ENCODE measurements around the gene GABARAP.

The GABARAP gene

GRCh38 chr17:7281074-7281952, 39.1 kb upstream of the GABARAP start, which contains the start of gene SLC2A4:
Gene SLC2A4 (plus strand): TSS chr17:7281718. CDS start chr17:7281935, 217 bp downstream.
- Histone ChIP-seq H3K79me2 (ENCODE audit: control insufficient read depth, insufficient read depth, low read length, unreplicated experiment) (no peaks in the 10 kb centered on the region), H2AFZ (ENCODE audit: low read length, unreplicated experiment) (peak within 1 kb of the TSS; percentile 40), H3K4me1 (ENCODE audit: control insufficient read depth, insufficient read depth, low read length, unreplicated experiment) (no peaks in the 10 kb centered on the region), H3K27ac (ENCODE audit: low read depth, low read length) (peak within 1 kb of the TSS; percentile 53; the same call in 1 of the 2 replicates), H3K4me3 (ENCODE audit: low read depth, low read length) (peak within 1 kb of the TSS; percentile 75), H3K27me3 (ENCODE audit: insufficient read depth, low read length) (peaks cover 31% of the 10 kb centered on the region), H3K36me3 (ENCODE audit: insufficient read depth, low read length) (no peaks in the 10 kb centered on the region)

DNA sequence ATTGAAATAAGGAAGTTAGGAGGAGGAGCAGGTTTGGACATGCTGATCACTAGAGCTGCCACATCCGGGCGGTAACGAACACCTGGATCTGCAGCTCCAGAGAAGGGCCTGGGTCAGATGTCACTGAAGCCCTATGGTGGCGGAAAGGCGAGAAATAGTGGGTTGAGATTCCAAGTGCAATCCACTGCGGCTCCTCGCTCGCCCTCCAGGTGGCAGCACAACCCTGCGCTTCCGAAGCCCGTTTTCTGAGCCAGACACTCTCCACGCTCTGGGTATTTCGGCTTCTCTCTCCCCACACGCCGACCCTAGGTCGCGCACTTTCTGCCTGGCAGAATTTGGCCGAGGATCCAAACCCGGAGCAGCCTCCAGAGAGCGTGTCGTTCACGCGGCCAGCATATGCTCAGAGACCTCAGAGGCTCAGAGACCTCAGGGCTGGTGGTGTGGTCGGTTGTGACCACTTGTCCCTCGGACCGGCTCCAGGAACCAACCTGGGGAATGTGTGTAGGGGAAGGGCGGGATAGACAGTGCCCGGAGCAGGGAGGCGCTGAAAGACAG, 38.3 kb upstream of the GABARAP start:
- H3K4me3 ChIP-seq (ENCODE audit: low read depth, low read length): peak overlapping the region; percentile 75
- no peaks in the 10 kb centered on the region for H3K4me1 ChIP-seq (ENCODE audit: control insufficient read depth, insufficient read depth, low read length, unreplicated experiment)
- peak overlapping the region; percentile 53; the same call in 1 of the 2 replicates for H3K27ac ChIP-seq (ENCODE audit: low read depth, low read length)
- peaks cover 25% of the 10 kb centered on the region for H3K27me3 ChIP-seq (ENCODE audit: insufficient read depth, low read length)
- peak overlapping the region; percentile 40 for H2AFZ ChIP-seq (ENCODE audit: low read length, unreplicated experiment)
- no peaks in the 10 kb centered on the region for H3K36me3 ChIP-seq (ENCODE audit: insufficient read depth, low read length)
- H3K79me2 ChIP-seq (ENCODE audit: control insufficient read depth, insufficient read depth, low read length, unreplicated experiment): no peaks in the 10 kb centered on the region

DNA sequence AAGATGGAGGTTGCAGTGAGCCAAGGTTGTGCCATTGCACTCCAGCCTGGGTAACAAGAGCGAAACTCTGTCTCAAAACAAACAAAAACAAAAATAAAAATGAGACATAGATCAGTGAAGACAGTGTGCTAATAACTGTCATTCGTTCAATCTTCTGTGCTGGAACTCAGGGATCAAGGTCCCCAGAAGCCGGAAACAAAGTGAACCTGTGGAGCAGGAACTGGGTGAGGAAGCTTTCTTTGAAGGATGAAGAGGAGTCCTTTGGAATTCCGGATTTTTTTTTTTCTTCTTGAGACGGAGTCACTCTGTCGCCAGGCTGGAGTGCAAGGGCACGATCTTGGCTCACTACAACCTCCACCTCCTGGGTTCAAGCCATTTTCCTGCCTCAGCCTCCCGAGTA, 37.2 kb upstream of the GABARAP start:
- Histone ChIP-seq H3K4me1 (ENCODE audit: control insufficient read depth, insufficient read depth, low read length, unreplicated experiment) (no peaks in the 10 kb centered on the region), H2AFZ (ENCODE audit: low read length, unreplicated experiment) (no peak overlapping the region), H3K36me3 (ENCODE audit: insufficient read depth, low read length) (no peaks in the 10 kb centered on the region), H3K79me2 (ENCODE audit: control insufficient read depth, insufficient read depth, low read length, unreplicated experiment) (no peaks in the 10 kb centered on the region), H3K27ac (ENCODE audit: low read depth, low read length) (no peak overlapping the region), H3K27me3 (ENCODE audit: insufficient read depth, low read length) (peaks cover 25% of the 10 kb centered on the region), H3K4me3 (ENCODE audit: low read depth, low read length) (no peak overlapping the region)

DNA sequence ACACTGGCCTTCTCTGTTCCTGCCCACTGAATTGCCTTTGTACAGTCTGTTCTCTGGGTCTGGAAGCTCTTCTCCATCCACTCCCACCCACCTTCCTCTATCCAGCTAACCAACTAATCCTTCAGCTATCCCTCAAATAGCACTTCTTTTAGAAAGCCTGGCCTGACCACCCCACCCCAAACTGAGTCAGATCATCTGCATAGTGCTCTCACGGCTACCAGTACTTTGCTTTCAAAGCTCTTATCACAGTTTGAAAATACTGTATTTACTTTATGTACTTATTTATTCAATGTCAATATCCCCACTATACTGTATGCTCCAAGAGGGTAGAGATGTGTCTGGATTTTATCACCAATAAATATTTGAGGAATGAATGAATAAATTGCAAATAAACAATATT, 24.5 kb upstream of the GABARAP start:
- H3K4me1 ChIP-seq (ENCODE audit: control insufficient read depth, insufficient read depth, low read length, unreplicated experiment): peaks cover 17% of the 10 kb centered on the region
- no peak overlapping the region for H2AFZ ChIP-seq (ENCODE audit: low read length, unreplicated experiment)
- peaks cover 9% of the 10 kb centered on the region for H3K27me3 ChIP-seq (ENCODE audit: insufficient read depth, low read length)
- no peak overlapping the region for H3K4me3 ChIP-seq (ENCODE audit: low read depth, low read length)
- peak overlapping the region; percentile 46 for H3K27ac ChIP-seq (ENCODE audit: low read depth, low read length)
- H3K79me2 ChIP-seq (ENCODE audit: control insufficient read depth, insufficient read depth, low read length, unreplicated experiment): no peaks in the 10 kb centered on the region
- no peaks in the 10 kb centered on the region for H3K36me3 ChIP-seq (ENCODE audit: insufficient read depth, low read length)

DNA sequence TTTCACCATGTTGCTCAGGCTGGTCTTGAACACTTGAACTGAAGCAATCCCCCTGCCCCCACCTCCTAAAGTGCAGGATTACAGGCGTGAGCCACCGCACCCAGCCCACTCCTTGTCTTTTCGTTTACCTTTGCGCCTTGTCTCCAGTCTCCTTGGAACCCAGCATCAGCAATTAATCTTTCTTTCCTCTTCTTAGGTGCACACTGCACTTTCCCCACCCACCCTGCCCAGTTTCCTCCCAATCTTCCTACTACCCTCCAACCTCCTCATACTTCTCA, 21.5 kb upstream of the GABARAP start:
- Histone ChIP-seq H2AFZ (ENCODE audit: low read length, unreplicated experiment) (no peak overlapping the region), H3K36me3 (ENCODE audit: insufficient read depth, low read length) (peaks cover 8% of the 10 kb centered on the region), H3K4me3 (ENCODE audit: low read depth, low read length) (no peak overlapping the region), H3K27me3 (ENCODE audit: insufficient read depth, low read length) (peaks cover 16% of the 10 kb centered on the region), H3K27ac (ENCODE audit: low read depth, low read length) (peak overlapping the region; percentile 74), H3K4me1 (ENCODE audit: control insufficient read depth, insufficient read depth, low read length, unreplicated experiment) (peaks cover 26% of the 10 kb centered on the region), H3K79me2 (ENCODE audit: control insufficient read depth, insufficient read depth, low read length, unreplicated experiment) (no peaks in the 10 kb centered on the region)

- Histone ChIP-seq H2AFZ (ENCODE audit: low read length, unreplicated experiment) (peak overlapping the region; percentile 48), H3K4me1 (ENCODE audit: control insufficient read depth, insufficient read depth, low read length, unreplicated experiment) (peaks cover 29% of the 10 kb centered on the region), H3K4me3 (ENCODE audit: low read depth, low read length) (peak overlapping the region; percentile 51; the same call in 1 of the 2 replicates), H3K79me2 (ENCODE audit: control insufficient read depth, insufficient read depth, low read length, unreplicated experiment) (no peaks in the 10 kb centered on the region), H3K27me3 (ENCODE audit: insufficient read depth, low read length) (peaks cover 16% of the 10 kb centered on the region), H3K36me3 (ENCODE audit: insufficient read depth, low read length) (peaks cover 12% of the 10 kb centered on the region), H3K27ac (ENCODE audit: low read depth, low read length) (no peak overlapping the region)
These were observed 20.9 kb upstream of the GABARAP start for GRCh38 chr17:7262935-7263800.

DNA sequence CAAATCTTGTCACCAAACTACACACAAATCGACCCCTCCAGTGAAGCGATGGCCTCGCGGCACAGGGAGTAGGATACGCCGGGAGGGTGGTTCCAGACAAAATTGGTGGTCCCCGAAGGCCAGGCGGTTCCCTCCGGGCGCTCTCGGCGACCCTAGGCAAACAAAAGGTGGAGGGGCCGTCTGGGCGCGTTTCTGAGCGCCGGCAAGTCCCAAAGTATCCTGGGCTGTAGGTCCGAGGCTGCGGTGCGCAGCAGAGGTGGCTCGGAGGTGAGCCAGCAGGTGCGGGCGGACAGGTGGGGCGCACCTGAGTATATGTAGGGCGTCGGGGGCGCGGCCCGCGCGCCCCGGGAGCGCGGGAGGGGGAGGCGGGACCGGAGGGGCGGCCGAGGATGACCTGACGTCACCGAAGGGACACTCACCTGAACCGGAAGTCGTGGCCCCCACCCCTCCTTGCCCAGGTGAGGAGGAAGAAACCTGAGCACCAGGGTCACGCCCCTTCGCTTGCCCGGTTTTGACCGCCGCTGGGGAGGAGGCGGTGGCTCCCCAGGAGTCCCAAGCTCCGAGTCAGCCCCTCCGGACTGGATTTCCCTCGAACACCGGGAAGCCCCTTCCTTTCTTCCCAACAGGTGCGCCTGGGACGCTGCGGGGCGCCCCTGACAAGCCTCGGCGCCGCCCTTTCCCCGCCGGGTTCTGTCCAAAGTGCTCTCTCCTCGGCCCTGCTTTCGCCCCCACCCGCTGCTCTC, 20.1 kb upstream of the GABARAP start, which contains the start of gene CLDN7:
Gene CLDN7 (minus strand): TSS at position 287 of the 743 bp plus-strand sequence. CDS start 435 bp downstream, outside the sequence.
- H3K79me2 ChIP-seq (ENCODE audit: control insufficient read depth, insufficient read depth, low read length, unreplicated experiment): no peaks in the 10 kb centered on the region
- H2AFZ ChIP-seq (ENCODE audit: low read length, unreplicated experiment): peak within 1 kb of the TSS; percentile 56
- peaks cover 16% of the 10 kb centered on the region for H3K27me3 ChIP-seq (ENCODE audit: insufficient read depth, low read length)
- peak within 1 kb of the TSS; percentile 59 for H3K4me3 ChIP-seq (ENCODE audit: low read depth, low read length)
- H3K36me3 ChIP-seq (ENCODE audit: insufficient read depth, low read length): peaks cover 12% of the 10 kb centered on the region
- peaks cover 29% of the 10 kb centered on the region for H3K4me1 ChIP-seq (ENCODE audit: control insufficient read depth, insufficient read depth, low read length, unreplicated experiment)
- no peak within 1 kb of the TSS for H3K27ac ChIP-seq (ENCODE audit: low read depth, low read length)

- Histone ChIP-seq H3K79me2 (ENCODE audit: control insufficient read depth, insufficient read depth, low read length, unreplicated experiment) (no peaks in the 10 kb centered on the region), H3K4me1 (ENCODE audit: control insufficient read depth, insufficient read depth, low read length, unreplicated experiment) (peaks cover 29% of the 10 kb centered on the region), H3K27ac (ENCODE audit: low read depth, low read length) (no peak overlapping the region), H3K27me3 (ENCODE audit: insufficient read depth, low read length) (peaks cover 16% of the 10 kb centered on the region), H2AFZ (ENCODE audit: low read length, unreplicated experiment) (peak overlapping the region; percentile 56), H3K36me3 (ENCODE audit: insufficient read depth, low read length) (peaks cover 12% of the 10 kb centered on the region), H3K4me3 (ENCODE audit: low read depth, low read length) (peak overlapping the region; percentile 59)
These were observed 19.3 kb upstream of the GABARAP start for GRCh38 chr17:7261379-7262191.

- H3K79me2 ChIP-seq (ENCODE audit: control insufficient read depth, insufficient read depth, low read length, unreplicated experiment): no peaks in the 10 kb centered on the region
- H3K4me1 ChIP-seq (ENCODE audit: control insufficient read depth, insufficient read depth, low read length, unreplicated experiment): peaks cover 25% of the 10 kb centered on the region
- H3K36me3 ChIP-seq (ENCODE audit: insufficient read depth, low read length): peaks cover 12% of the 10 kb centered on the region
- H3K27ac ChIP-seq (ENCODE audit: low read depth, low read length): no peak overlapping the region
- H3K27me3 ChIP-seq (ENCODE audit: insufficient read depth, low read length): peaks cover 16% of the 10 kb centered on the region
- H2AFZ ChIP-seq (ENCODE audit: low read length, unreplicated experiment): peak overlapping the region; percentile 56
- peak overlapping the region; percentile 59 for H3K4me3 ChIP-seq (ENCODE audit: low read depth, low read length)
These were observed 18.6 kb upstream of the GABARAP start for GRCh38 chr17:7260651-7261378.
